Mesenchymal stem cell (in vitro differentiated cells and primary cell): ENCODE data around the gene DAB2.

Source experiments
- DNase-seq: peaks from one replicate; pipeline ENCODE4 v3.0.0-alpha.2; 2013
- H2AFZ ChIP-seq: one replicate; pipeline ENCODE4 v1.6.1; 2013; ENCODE audit warnings: low read depth, mild to moderate bottlenecking, control low read depth, inconsistent platforms, low read length, moderate library complexity
- H2AK5ac ChIP-seq: 2 replicates; pipeline ENCODE4 v1.6.1; 2013; ENCODE audit warnings: low read length, moderate library complexity, mild to moderate bottlenecking, inconsistent platforms; ENCODE audit not compliant: severe bottlenecking
- H2BK120ac ChIP-seq: one replicate; pipeline ENCODE4 v1.6.1; 2013; ENCODE audit warnings: low read depth, mild to moderate bottlenecking, inconsistent platforms, low read length, moderate library complexity
- H2BK12ac ChIP-seq, 2 experiments: one replicate each; pipeline ENCODE4 v1.6.1; 2013; ENCODE audit warnings: inconsistent platforms in 2 of 2, low read length in 2 of 2, mild to moderate bottlenecking in 2 of 2, moderate library complexity in 2 of 2, control low read depth in 1 of 2
- H2BK15ac ChIP-seq: one replicate; pipeline ENCODE4 v1.6.1; 2013; ENCODE audit warnings: mild to moderate bottlenecking, low read depth, inconsistent platforms; ENCODE audit not compliant: poor library complexity, severe bottlenecking
- H2BK5ac ChIP-seq: 2 replicates; pipeline ENCODE4 v1.6.1; 2013; ENCODE audit warnings: low read depth, mild to moderate bottlenecking, low read length, control low read depth, inconsistent platforms; ENCODE audit not compliant: poor library complexity, severe bottlenecking
- H3K14ac ChIP-seq, 2 experiments: one replicate each; pipeline ENCODE4 v1.6.1; 2013; ENCODE audit warnings: inconsistent platforms in 2 of 2, low read length in 2 of 2, control low read depth in 1 of 2, mild to moderate bottlenecking in 1 of 2, moderate library complexity in 1 of 2
- H3K18ac ChIP-seq, 2 experiments: one replicate each; pipeline ENCODE4 v1.6.1; 2013; ENCODE audit warnings: inconsistent platforms in 2 of 2, low read length in 2 of 2, control low read depth in 1 of 2, low read depth in 1 of 2, mild to moderate bottlenecking in 1 of 2
- H3K23ac ChIP-seq, 2 experiments: one replicate each; pipeline ENCODE4 v1.6.1; 2013; ENCODE audit warnings: inconsistent platforms in 2 of 2, low read length in 2 of 2, mild to moderate bottlenecking in 2 of 2, moderate library complexity in 2 of 2, control low read depth in 1 of 2
- H3K27ac ChIP-seq: 2 replicates; pipeline ENCODE4 v1.5.1; 2013; ENCODE audit warnings: mild to moderate bottlenecking, moderate library complexity, low read length, control low read depth, inconsistent platforms; ENCODE audit not compliant: poor library complexity, severe bottlenecking
- H3K27me3 ChIP-seq, 2 experiments: 2 replicates each; pipeline versions ENCODE4 v1.6.1 to v1.7.0; 2013; ENCODE audit warnings: low read length in 2 of 2, mild to moderate bottlenecking in 2 of 2, moderate library complexity in 2 of 2, control low read depth in 1 of 2, inconsistent platforms in 1 of 2; ENCODE audit not compliant: control insufficient read depth in 1 of 2, insufficient read depth in 1 of 2
- H3K36me3 ChIP-seq, 2 experiments: 2 replicates each; pipeline versions ENCODE4 v1.6.1 to v1.7.0; 2013; ENCODE audit warnings: low read length in 2 of 2, control low read depth in 1 of 2, inconsistent platforms in 1 of 2, low read depth in 1 of 2, mild to moderate bottlenecking in 1 of 2; ENCODE audit not compliant: insufficient read depth in 2 of 2, control insufficient read depth in 1 of 2
- H3K4ac ChIP-seq, 2 experiments: one replicate each; pipeline ENCODE4 v1.6.1; 2013; ENCODE audit warnings: inconsistent platforms in 2 of 2, low read length in 2 of 2, mild to moderate bottlenecking in 2 of 2, moderate library complexity in 2 of 2, control low read depth in 1 of 2, low read depth in 1 of 2
- H3K4me1 ChIP-seq: 2 replicates; pipeline ENCODE4 v1.6.1; 2013; ENCODE audit warnings: low read depth, low read length, control low read depth; ENCODE audit not compliant: control insufficient read depth, insufficient read depth
- H3K4me2 ChIP-seq: 2 replicates; pipeline ENCODE4 v1.6.1; 2013; ENCODE audit warnings: low read length, mild to moderate bottlenecking, inconsistent platforms; ENCODE audit not compliant: poor library complexity, severe bottlenecking
- H3K4me3 ChIP-seq, 2 experiments: 2 replicates each; pipeline versions ENCODE4 v1.5.1 to v1.7.0; 2013; ENCODE audit warnings: low read length in 2 of 2, mild to moderate bottlenecking in 2 of 2, control low read depth in 1 of 2, low read depth in 1 of 2; ENCODE audit not compliant: insufficient read depth in 1 of 2
- H3K79me1 ChIP-seq: replicated peaks from 2 replicates; pipeline ENCODE4 v1.6.1; 2013; ENCODE audit warnings: mild to moderate bottlenecking, control low read depth, low read length, inconsistent platforms; ENCODE audit not compliant: poor library complexity, severe bottlenecking
- H3K9ac ChIP-seq: 2 replicates; pipeline ENCODE4 v1.7.0; 2013; ENCODE audit warnings: mild to moderate bottlenecking, low read length, moderate library complexity
- H3K9me3 ChIP-seq: 2 replicates; pipeline ENCODE4 v1.7.0; 2013; ENCODE audit warnings: mild to moderate bottlenecking, low read length; ENCODE audit not compliant: control insufficient read depth
- H4K8ac ChIP-seq: one replicate; pipeline ENCODE4 v1.6.1; 2013; ENCODE audit warnings: inconsistent platforms, mild to moderate bottlenecking, low read length, moderate library complexity
- H4K91ac ChIP-seq: one replicate; pipeline ENCODE4 v1.6.1; 2013; ENCODE audit warnings: mild to moderate bottlenecking, low read length, inconsistent platforms
- WGBS: methylation state at CpG from one replicate; pipeline ENCODE4 v1.1.7; 2013; ENCODE audit warnings: mixed read lengths; 5-methylcytosine and 5-hydroxymethylcytosine counted together

The DAB2 gene

DNA sequence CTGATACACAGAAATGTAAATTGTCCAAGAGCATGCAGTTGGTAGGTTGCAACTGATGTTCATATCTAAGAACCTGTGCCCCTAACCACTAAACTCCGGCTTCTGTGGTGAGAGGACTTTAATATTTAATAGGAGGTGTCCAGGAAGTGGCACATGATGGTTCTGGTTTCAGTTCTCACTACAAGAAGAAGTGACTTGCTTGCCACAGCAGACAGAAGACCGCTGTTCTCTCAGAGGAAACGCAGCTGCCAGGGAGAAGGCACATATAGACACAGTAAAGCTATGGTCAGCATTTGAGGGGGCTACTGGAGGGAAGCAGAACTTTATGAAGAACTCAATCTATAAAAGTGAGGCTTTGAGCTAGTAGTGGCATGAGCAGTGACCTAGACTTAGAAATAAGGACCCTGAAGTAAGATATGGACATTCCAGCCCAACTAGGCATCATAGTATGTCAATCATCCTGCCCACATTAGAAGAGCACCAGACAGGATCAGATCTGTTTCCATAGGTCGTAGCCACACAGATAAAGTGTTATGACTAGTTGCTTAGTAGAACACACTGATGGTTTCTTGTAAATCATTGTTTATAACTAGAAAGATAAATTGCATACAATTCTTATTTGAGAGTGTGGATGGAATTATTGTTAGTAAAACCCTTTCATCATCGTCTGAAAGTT lies 36.4 kb upstream of the DAB2 start:
- H2BK15ac ChIP-seq, result no peak overlapping the region
- no peak overlapping the region for H3K4me2 ChIP-seq
- no peak overlapping the region for H3K23ac ChIP-seq
- DNase-seq, result no peak
- H3K4me3 ChIP-seq, result no peak overlapping the region
- no peak overlapping the region for H2BK12ac ChIP-seq
- no peak overlapping the region for H2AK5ac ChIP-seq
- no peaks in the 10 kb centered on the region for H3K9me3 ChIP-seq
- no peaks in the 10 kb centered on the region for H3K4me1 ChIP-seq
- no peak overlapping the region for H2AFZ ChIP-seq
- no peak overlapping the region for H3K9ac ChIP-seq
- no peak overlapping the region for H4K91ac ChIP-seq
- H3K18ac ChIP-seq, result no peak overlapping the region
- H3K36me3 ChIP-seq, result no peaks in the 10 kb centered on the region
- no peaks in the 10 kb centered on the region for H3K27me3 ChIP-seq
- no peak overlapping the region for H4K8ac ChIP-seq
- H3K27ac ChIP-seq, result no peak overlapping the region
- no peaks in the 10 kb centered on the region for H3K79me1 ChIP-seq
- 92% methylated on average over 4 of the region's 5 CpGs for WGBS
- H3K14ac ChIP-seq, result no peak overlapping the region
- H2BK5ac ChIP-seq, result no peak overlapping the region
- no peak overlapping the region for H3K4ac ChIP-seq
- no peak overlapping the region for H2BK120ac ChIP-seq

DNA sequence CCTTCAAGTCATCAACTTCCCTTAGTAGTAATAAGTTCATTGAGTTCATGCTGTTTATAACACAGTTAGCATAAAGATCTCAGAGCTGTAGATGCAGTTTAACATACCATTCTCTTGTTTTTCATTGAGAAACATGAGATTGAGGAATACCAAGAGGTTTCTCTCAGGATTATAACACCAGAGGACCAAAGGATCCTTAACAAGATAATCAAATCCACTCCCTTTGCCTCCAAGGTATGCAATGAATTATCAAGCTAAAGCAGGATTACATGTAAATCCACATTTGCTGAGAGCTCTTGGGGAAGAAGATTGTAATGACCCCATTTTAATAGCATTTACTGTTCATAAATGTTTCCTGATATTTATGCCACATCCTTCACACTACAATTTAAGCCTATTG lies 35.1 kb upstream of the DAB2 start:
- no peaks in the 10 kb centered on the region for H3K27me3 ChIP-seq
- H2BK120ac ChIP-seq, result no peak overlapping the region
- H3K4me3 ChIP-seq, result no peak overlapping the region
- H4K8ac ChIP-seq, result no peak overlapping the region
- H3K4ac ChIP-seq, result no peak overlapping the region
- H3K4me2 ChIP-seq, result no peak overlapping the region
- no peaks in the 10 kb centered on the region for H3K4me1 ChIP-seq
- no peak overlapping the region for H4K91ac ChIP-seq
- DNase-seq, result no peak
- H2BK15ac ChIP-seq, result no peak overlapping the region
- H3K23ac ChIP-seq, result no peak overlapping the region
- no peaks in the 10 kb centered on the region for H3K36me3 ChIP-seq
- no peak overlapping the region for H3K18ac ChIP-seq
- H2AK5ac ChIP-seq, result no peak overlapping the region
- no peak overlapping the region for H2BK12ac ChIP-seq
- H3K79me1 ChIP-seq, result no peaks in the 10 kb centered on the region
- H3K14ac ChIP-seq, result no peak overlapping the region
- H2AFZ ChIP-seq, result no peak overlapping the region
- no peak overlapping the region for H3K27ac ChIP-seq
- H3K9me3 ChIP-seq, result no peaks in the 10 kb centered on the region
- H2BK5ac ChIP-seq, result no peak overlapping the region
- no peak overlapping the region for H3K9ac ChIP-seq

DNA sequence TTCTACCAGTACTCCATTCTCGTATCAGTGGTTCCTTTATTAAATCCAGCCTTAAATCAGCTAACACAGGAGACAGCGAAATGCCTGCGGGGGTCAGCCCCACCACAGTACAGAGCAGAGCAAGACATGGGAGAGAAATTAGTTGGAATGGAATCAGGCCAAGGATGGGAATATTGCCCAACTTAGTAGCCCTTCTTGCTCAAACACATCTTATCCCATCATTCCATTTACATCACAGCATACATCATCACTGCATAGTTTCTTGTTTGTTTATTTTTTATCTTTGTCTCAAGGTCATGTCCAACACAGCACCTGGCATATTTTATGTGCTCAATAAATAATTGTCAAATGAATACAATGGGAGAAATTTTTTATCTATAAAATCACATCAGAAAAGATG lies 34.3 kb upstream of the DAB2 start:
- H3K14ac ChIP-seq, result no peak overlapping the region
- H3K36me3 ChIP-seq, result no peaks in the 10 kb centered on the region
- H3K9ac ChIP-seq, result no peak overlapping the region
- H3K4me3 ChIP-seq, result no peak overlapping the region
- H3K4ac ChIP-seq, result no peak overlapping the region
- no peak overlapping the region for H2BK12ac ChIP-seq
- H3K18ac ChIP-seq, result no peak overlapping the region
- H2BK5ac ChIP-seq, result no peak overlapping the region
- no peaks in the 10 kb centered on the region for H3K4me1 ChIP-seq
- no peaks in the 10 kb centered on the region for H3K9me3 ChIP-seq
- H3K27me3 ChIP-seq, result no peaks in the 10 kb centered on the region
- no peak overlapping the region for H4K8ac ChIP-seq
- 83% methylated on average over 3 of the region's 3 CpGs for WGBS
- H2BK120ac ChIP-seq, result no peak overlapping the region
- no peak overlapping the region for H3K4me2 ChIP-seq
- no peak overlapping the region for H3K23ac ChIP-seq
- peak; percentile 37 for DNase-seq
- H2AFZ ChIP-seq, result no peak overlapping the region
- H2AK5ac ChIP-seq, result peak overlapping the region; percentile 1
- H3K79me1 ChIP-seq, result no peaks in the 10 kb centered on the region
- H3K27ac ChIP-seq, result no peak overlapping the region
- H2BK15ac ChIP-seq, result no peak overlapping the region
- no peak overlapping the region for H4K91ac ChIP-seq

DNA sequence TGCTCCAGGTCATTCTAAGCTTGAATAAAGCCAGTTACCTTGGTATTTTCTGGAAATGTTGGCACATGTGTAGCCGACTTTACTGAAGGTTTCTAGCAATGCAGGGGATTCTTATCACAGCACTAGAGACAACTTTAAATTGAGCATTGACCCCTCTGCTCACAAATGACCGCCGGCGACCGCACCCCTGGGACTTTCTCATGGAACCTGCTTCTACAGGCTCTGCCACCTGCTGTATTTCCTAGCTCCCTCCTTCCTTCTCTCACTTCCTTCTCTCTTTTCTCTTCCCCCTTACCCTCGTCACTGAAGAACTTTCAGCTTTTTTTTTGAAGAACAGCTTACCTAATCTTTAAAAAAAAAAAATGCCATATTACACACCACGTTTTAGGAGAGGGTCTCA lies 30.9 kb upstream of the DAB2 start:
- Histone ChIP-seq H3K14ac (no peak overlapping the region), H3K23ac (no peak overlapping the region), H4K8ac (no peak overlapping the region), H3K4me2 (no peak overlapping the region), H3K18ac (no peak overlapping the region), H2BK120ac (no peak overlapping the region), H2BK12ac (no peak overlapping the region), H3K4me1 (no peaks in the 10 kb centered on the region), H3K4me3 (no peak overlapping the region), H3K79me1 (no peaks in the 10 kb centered on the region), H3K9me3 (no peaks in the 10 kb centered on the region), H3K27me3 (no peaks in the 10 kb centered on the region), H4K91ac (no peak overlapping the region), H3K36me3 (no peaks in the 10 kb centered on the region), H2AK5ac (peak overlapping the region; percentile 93), H3K4ac (no peak overlapping the region), H3K9ac (no peak overlapping the region), H3K27ac (no peak overlapping the region), H2BK5ac (no peak overlapping the region), H2BK15ac (no peak overlapping the region), H2AFZ (no peak overlapping the region)
- 85% methylated on average over 7 of the region's 7 CpGs for WGBS
- DNase-seq, result no peak
